GM15510 (cell line): ENCODE data around the gene SAV1.

Experiments used
- POLR2A ChIP-seq: IDR thresholded peaks from 3 replicates; pipeline ENCODE4 v1.6.1; 2011; ENCODE audit warnings: borderline replicate concordance; ENCODE audit not compliant: insufficient read length; ENCODE audit errors: extremely low read depth

The SAV1 gene

DNA sequence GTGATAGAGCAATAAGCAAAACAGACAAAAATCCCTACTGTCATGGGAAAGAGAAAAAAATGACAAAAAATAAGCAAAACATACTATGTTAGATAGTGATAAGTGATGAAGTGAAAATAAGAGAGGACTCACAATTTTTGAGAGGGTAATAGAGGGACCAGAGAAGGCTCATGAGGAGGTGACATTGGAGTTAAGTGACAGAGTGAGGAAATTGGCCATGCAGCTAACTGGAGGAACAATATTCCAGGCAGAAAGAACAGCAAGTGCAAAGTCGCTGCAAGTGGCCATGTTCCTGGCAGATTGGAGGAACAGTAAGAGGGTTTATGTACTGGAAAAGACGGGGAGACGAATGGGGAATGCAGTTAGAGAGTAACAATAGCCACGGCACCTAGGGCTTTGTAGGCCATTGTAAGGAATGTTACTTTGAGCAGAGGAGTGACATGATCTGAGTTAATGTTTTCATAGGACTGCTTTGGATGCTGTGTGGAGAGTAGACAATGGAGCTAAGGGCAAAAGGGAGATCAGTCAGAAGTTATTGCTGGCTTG lies 1.4 kb upstream of the SAV1 start:
- no peak for TF ChIP-seq POLR2A

DNA sequence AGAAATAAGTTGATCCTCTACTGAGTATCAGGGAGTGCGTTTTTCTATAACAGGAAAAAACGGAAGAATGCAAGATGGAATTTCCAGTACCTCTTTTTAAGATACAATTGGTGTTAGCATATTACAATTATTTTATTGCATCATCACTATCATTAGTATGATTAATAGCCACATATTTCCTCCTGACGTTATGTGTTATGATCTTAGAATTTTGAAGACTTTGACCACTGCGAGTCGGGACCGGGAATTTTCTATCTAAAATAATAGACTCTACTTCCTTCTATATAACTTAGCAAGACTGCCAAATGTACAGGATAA lies 679 bp upstream of the SAV1 start:
- no peak for TF ChIP-seq POLR2A

DNA sequence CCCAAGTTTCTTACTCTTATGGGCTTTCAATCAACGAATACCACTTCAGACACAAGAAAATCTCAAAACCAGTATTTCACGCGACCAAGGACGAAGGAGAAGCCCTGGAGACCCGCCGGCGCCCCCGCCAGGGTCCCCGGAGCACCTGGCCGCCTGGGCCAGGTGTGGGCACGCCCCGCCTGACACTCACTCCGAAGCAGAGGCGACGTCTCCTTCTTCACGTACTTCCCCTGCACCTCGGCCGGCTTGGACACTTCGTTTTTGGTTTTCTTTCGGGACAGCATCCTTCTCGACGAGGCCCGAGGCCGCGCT lies 466 bp downstream of the SAV1 start:
- no peak for TF ChIP-seq POLR2A

- no peak for TF ChIP-seq POLR2A
These were observed 1.1 kb downstream of the SAV1 start for GRCh38 chr14:50666772-50667683.

DNA sequence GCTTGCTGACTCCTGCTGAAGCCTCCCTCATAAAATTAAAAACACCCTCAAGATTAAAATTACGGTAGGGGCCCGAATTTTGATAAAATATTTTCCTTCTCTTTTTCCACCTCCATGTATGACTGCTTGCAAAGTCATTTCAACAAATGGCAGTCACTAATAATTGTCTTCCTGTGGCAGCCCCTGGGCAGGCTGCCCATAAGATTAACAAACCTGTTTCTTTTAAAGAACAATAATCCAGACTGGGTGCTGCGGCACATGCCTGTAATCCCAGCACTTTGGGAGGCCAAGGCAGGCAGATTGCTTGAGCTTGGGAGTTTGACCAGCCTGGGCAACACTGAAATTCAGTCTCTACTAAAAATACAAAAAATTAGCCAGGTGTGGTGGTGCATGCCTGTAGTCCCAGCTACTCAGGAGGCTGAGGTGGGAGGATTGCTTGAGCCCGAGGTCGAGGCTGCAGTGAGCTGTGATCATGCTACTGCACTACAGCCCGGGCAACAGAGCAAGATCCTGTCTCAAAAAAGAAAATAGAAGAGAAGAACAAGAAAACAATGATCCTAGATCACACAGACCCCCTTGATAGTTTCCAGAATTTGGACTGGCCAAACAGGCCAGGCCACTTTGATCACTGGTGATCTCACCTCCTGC lies 8.7 kb downstream of the SAV1 start:
- no peak for TF ChIP-seq POLR2A

- no peak for TF ChIP-seq POLR2A
These were observed 9.9 kb downstream of the SAV1 start for GRCh38 chr14:50658203-50658602.

DNA sequence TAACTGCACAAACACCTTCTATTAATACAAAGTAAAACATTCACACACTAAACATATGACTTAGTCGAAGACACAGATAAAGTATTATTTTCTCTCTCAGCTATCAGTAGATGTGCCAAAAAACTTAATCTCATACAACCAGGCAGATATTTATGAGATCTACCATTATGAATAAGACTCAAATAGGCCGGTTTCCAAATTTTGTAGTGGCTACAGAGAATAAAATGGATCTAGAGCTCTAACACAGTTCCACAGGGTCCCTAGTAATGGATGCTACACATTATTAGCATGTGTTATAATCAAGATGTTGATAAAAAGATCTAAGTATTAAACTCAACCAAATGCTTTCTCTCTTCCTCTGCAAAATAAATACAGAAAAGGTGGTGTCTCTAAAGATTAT lies 10.4 kb downstream of the SAV1 start:
- no peak for TF ChIP-seq POLR2A

GRCh38 chr14:50656776-50657175 lies 11.3 kb downstream of the SAV1 start:
- no peak for TF ChIP-seq POLR2A

DNA sequence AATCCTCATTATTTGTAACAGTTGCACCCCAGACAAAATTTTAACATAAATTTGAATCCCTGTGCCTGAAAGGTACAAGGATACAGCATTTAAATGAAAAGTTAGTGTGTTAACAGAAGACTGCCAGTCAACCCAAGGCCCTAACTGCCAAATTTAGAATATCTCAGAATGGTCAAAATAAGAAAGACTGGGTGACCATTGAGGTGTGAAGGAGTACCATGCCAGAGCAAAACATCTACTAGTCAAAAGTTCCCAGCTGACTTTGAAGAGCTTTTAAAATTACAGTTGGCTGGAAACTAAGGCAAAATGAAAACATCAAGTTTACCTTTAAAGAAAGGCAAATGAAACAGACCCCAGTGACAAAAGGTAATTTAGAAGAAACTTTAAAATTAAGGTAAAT lies 18.4 kb downstream of the SAV1 start:
- no peak for TF ChIP-seq POLR2A

- TF ChIP-seq POLR2A: no peak
These were observed 20.4 kb downstream of the SAV1 start for GRCh38 chr14:50647753-50648152.

DNA sequence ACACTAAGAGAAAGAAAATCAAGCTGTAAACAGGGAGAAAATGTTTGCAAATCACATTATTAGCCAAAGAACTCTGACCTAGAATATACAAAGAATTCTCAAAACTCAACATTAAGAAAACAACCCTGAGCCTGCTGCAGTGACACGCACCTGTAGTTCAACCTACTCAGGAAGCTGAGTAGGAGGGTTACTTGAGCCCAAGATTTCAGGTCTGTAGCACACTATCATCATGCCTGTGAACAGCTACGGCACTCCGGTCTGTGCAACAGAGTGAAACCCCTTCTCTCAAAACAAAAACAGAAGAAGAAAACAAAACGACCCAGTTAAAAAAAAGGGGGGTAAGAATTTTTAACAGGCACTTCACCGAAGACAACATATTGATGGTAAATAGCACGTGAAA lies 20.8 kb downstream of the SAV1 start:
- TF ChIP-seq POLR2A: no peak

DNA sequence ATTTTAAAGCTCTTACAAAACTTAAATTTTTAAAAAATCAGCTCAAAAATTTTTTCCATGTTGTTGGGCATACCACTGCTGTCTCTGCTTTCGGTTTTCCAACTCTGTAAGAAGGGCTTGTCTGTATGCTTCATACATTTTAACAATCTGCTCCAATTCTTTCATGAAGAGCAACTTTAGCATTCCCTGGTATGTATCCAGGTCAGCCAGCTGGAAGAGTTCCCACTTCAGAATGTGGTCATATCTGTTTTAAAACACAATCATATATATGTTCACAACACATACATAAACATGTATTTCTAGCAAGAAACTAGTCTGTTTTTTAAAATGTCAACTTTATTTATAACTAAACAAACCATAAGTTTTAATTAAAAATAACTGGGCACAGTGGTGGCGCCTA lies 33.0 kb downstream of the SAV1 start:
- no peak for TF ChIP-seq POLR2A

DNA sequence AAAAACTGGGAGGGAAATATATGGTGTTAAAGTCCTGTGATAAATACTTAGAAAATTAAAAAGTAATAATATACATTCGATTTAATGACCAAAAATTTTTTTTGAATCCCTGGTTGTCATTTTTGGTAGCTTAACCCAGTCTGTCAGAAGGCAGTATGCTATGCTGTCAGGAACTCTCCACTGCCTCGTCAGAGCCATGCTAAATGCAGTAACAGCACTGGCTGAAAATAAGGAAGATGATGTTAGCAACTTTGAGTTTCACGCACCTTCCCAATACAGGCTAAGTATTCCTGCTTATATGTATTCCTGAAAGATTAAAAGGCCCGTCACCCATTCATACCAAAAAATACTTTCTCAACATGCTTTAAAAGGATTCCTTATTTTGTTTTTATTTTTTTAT lies 34.2 kb downstream of the SAV1 start:
- TF ChIP-seq POLR2A: no peak

GRCh38 chr14:50631408-50631821 lies 36.7 kb downstream of the SAV1 start:
- TF ChIP-seq POLR2A: no peak

DNA sequence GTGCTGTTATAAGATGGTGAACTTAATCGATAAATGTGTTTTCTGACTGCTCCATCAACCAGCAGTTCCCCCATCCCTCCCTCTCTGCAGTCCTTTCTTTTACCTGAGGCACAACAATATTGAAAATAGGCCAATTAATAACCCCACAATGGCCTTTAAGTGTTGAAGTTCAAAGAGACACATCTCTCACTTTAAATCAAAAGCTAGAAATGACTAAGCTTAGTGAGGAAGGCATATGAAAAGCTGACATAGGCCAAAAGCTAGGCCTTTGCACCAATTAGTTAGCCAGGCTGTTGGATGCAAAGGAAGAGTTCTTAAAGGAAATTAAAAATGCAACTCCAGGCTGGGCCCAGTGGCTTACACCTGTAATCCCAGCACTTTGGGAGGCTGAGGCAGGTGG lies 43.7 kb downstream of the SAV1 start:
- no peak for TF ChIP-seq POLR2A

DNA sequence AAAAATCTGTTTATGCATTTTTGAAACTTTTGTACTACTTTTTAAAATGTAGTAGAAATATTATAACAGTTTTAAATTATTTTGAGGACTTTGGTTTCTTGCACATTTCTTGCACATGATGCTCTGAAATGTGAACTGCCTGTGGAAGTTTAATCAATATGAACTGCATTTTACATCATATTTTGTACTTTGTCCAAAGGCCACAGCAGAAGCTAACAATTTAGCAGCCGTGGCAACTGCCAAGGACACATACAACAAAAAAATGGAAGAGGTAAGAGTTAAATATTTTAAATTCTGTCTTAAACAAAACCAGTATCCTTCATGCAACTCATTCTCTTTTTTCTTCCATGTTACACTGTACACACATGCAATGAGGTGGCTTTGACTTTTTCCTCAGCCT lies 45.1 kb downstream of the SAV1 start:
- TF ChIP-seq POLR2A: no peak
